ENCODE data around the gene TMEM260.

Gene TMEM260

DNA sequence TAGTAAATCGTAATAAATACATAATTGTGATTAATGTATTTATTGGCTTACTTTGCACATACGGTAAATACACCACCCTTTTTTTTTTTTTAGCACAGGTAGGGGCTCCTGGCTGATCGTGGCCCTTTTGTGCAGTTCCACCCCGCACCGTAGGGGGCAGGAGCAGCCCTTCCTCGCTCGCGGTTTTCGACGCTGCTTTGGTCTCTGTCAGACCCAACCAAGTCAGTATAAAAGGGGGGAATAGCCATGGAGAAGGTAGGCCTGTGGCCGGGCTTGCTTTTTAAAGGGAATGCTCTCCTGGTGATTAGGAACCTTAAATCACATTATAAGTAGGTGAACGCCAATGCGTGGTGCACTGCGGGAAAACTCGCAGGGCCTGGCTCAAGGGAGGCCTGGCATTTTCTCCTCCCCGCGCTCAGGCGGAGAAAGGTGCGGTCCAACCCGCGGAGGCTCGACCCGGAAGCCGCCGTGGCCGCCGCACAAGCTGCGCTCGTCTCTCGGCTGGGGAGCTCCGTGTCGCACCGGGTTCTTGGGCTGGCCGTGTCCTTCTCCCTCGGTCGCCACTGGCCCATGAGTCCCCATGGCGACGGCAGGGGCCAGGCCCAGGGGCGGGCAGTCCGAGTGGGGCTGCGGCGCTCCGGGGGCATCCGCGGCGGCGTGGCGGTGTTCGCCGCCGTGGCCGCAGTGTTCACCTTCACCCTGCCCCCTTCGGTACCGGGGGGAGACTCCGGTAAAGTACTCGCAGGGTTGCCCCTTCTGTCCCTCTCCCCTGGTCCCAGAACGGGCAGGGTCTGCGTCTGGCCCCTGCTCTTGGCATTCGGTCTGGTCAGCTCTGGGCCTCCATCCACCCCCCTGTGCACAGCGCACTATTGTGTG lies at the start of gene TMEM260:
Gene TMEM260 (plus strand): TSS at position 454 of the 876 bp plus-strand sequence. CDS start 117 bp downstream, at position 571.
- H3K27me3 Mint-ChIP-seq = no peaks in the 10 kb centered on the region
- peaks cover 2% of the 10 kb centered on the region for H3K36me3 Mint-ChIP-seq
- peak within 1 kb of the TSS; percentile 97 for H3K27ac Mint-ChIP-seq
- H3K4me1 Mint-ChIP-seq = peaks cover 36% of the 10 kb centered on the region
- peak within 1 kb of the TSS; percentile 95 for H3K4me3 Mint-ChIP-seq
- no peaks in the 10 kb centered on the region for H3K9me3 Mint-ChIP-seq

GRCh38 chr14:56532546-56532945 lies 47.1 kb upstream of the TMEM260 start:
- Mint-ChIP-seq H3K9me3 (no peaks in the 10 kb centered on the region), H3K27ac (no peak overlapping the region), H3K27me3 (peaks cover 9% of the 10 kb centered on the region), H3K4me1 (no peaks in the 10 kb centered on the region), H3K36me3 (no peaks in the 10 kb centered on the region), H3K4me3 (no peak overlapping the region)

DNA sequence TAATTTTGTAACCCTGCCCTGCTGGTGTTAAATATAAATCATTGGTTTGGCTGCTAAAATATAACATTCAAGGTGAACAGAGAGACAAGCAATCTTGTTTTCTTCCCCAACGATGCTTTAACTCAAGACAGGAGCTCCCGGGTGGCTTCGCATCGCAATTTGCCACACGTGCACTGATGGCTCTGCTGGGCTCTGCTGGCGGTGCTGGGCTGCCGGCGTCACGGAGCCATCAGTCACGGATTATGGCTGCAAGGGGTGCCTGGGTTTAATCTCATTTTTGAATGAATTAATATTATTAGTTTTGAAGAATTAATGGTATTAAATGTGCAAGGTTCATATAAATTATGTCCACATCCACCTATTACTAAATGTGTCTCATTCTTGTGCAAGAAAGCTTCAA lies 44.9 kb upstream of the TMEM260 start:
- Mint-ChIP-seq H3K27me3 (peaks cover 10% of the 10 kb centered on the region), H3K36me3 (no peaks in the 10 kb centered on the region), H3K9me3 (no peaks in the 10 kb centered on the region), H3K4me3 (no peak overlapping the region), H3K27ac (no peak overlapping the region), H3K4me1 (no peaks in the 10 kb centered on the region)

DNA sequence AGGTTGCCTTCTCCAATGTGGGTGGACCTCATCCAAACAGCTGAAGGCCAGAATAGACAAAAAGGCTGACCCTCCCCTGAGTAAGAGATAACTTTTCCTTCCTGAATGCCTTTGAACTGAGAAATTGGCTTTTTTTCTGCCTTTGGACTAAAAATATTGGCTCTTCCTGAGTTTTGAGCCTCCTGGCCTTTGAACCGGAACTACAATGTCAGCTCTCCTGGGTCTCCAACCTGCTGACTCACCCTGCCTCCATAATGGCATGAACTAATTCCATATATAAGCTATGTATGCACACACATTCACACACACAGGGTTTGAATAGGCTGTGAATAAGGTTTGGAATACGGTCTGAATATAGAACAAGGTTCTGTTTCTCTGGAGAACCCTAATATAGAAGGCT lies 39.7 kb upstream of the TMEM260 start:
- H3K4me1 Mint-ChIP-seq = no peaks in the 10 kb centered on the region
- no peaks in the 10 kb centered on the region for H3K9me3 Mint-ChIP-seq
- no peaks in the 10 kb centered on the region for H3K36me3 Mint-ChIP-seq
- no peak overlapping the region for H3K27ac Mint-ChIP-seq
- H3K27me3 Mint-ChIP-seq = peaks cover 9% of the 10 kb centered on the region
- no peak overlapping the region for H3K4me3 Mint-ChIP-seq

- Mint-ChIP-seq H3K27ac (no peak overlapping the region), H3K9me3 (no peaks in the 10 kb centered on the region), H3K4me1 (no peaks in the 10 kb centered on the region)
These were observed 36.2 kb upstream of the TMEM260 start for GRCh38 chr14:56543436-56543835.

GRCh38 chr14:56549721-56550120 lies 29.9 kb upstream of the TMEM260 start:
- no peaks in the 10 kb centered on the region for H3K4me1 Mint-ChIP-seq
- H3K27me3 Mint-ChIP-seq = peaks cover 8% of the 10 kb centered on the region
- H3K4me3 Mint-ChIP-seq = no peak overlapping the region
- H3K9me3 Mint-ChIP-seq = no peaks in the 10 kb centered on the region
- H3K36me3 Mint-ChIP-seq = no peaks in the 10 kb centered on the region
- no peak overlapping the region for H3K27ac Mint-ChIP-seq

More at GRCh38 chr14:56543436-56543835, 36.2 kb upstream of the TMEM260 start:
- H3K4me3 Mint-ChIP-seq = no peak overlapping the region
- no peaks in the 10 kb centered on the region for H3K36me3 Mint-ChIP-seq
- peaks cover 4% of the 10 kb centered on the region for H3K27me3 Mint-ChIP-seq

DNA sequence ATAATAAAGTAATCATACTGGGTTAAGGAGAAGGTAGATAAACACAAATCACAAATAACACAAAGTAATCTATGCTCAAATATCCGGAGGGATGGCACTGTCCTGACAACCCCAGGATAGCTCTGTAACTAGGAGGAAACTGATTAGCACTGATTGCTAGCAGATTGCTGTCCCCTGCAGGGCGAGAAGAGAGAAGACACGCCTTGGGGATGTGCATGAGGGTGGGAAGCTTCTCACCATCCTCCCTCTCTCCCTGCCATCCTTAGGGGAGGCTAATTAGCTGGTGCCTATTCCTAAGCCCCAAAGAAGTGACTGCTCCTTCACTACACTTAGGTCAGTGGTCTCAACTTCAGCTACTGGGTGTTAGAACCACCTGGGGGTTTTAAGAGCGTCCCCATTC lies 27.0 kb upstream of the TMEM260 start:
- no peak overlapping the region for H3K4me3 Mint-ChIP-seq
- no peaks in the 10 kb centered on the region for H3K4me1 Mint-ChIP-seq
- H3K9me3 Mint-ChIP-seq = no peaks in the 10 kb centered on the region
- H3K27ac Mint-ChIP-seq = no peak overlapping the region
- no peaks in the 10 kb centered on the region for H3K36me3 Mint-ChIP-seq
- H3K27me3 Mint-ChIP-seq = peaks cover 13% of the 10 kb centered on the region

GRCh38 chr14:56554301-56554700 lies 25.3 kb upstream of the TMEM260 start:
- Mint-ChIP-seq H3K27ac (no peak overlapping the region), H3K36me3 (no peaks in the 10 kb centered on the region), H3K9me3 (no peaks in the 10 kb centered on the region), H3K4me1 (no peaks in the 10 kb centered on the region), H3K4me3 (no peak overlapping the region), H3K27me3 (peaks cover 13% of the 10 kb centered on the region)

- Mint-ChIP-seq H3K36me3 (no peaks in the 10 kb centered on the region), H3K9me3 (no peaks in the 10 kb centered on the region), H3K4me1 (no peaks in the 10 kb centered on the region), H3K27me3 (peaks cover 12% of the 10 kb centered on the region), H3K27ac (no peak overlapping the region), H3K4me3 (no peak overlapping the region)
These were observed 23.6 kb upstream of the TMEM260 start for GRCh38 chr14:56555921-56556570.

DNA sequence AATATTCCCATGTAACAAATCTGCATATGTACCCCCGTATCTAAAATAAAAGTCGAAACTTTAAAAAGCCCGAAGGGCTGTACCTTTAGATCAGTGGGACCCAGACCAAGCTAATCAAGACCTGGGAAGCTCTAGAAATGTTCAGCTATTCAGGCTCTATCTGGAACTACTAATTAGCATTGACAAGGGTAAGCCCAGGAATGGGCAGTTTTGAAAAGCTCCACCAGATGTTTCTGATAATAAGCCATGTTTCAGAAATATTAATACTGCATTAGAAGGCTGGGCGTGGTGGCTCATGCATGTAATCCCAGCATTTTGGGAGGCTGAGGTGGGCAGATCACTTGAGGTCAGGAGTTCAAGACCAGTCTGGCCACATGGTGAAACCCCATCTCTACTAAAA lies 20.4 kb upstream of the TMEM260 start:
- Mint-ChIP-seq H3K4me1 (no peaks in the 10 kb centered on the region), H3K9me3 (peaks cover 6% of the 10 kb centered on the region), H3K27ac (no peak overlapping the region), H3K27me3 (peaks cover 18% of the 10 kb centered on the region), H3K4me3 (no peak overlapping the region), H3K36me3 (peaks cover 4% of the 10 kb centered on the region)

DNA sequence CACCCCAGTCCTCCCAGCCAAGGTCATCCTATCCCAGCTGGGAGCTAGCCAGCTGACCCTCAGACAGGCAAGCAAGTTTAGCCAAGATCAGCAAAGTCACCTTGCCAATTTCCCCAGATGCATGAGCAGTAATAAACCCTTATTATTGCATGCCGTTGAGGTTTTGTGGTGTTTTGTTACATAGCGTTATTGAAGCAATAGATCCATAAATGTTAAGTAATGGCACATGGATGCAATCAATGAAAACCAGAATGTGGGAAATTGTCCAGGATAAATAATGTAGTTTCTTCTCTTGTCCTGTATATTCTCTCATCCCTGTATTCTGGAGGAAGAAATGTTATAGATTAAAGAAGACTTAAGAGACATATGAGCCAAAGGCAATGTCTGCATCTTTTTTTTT lies 18.0 kb upstream of the TMEM260 start:
- no peak overlapping the region for H3K27ac Mint-ChIP-seq
- H3K4me3 Mint-ChIP-seq = no peak overlapping the region
- no peaks in the 10 kb centered on the region for H3K4me1 Mint-ChIP-seq
- peaks cover 19% of the 10 kb centered on the region for H3K27me3 Mint-ChIP-seq
- H3K36me3 Mint-ChIP-seq = peaks cover 4% of the 10 kb centered on the region
- peaks cover 6% of the 10 kb centered on the region for H3K9me3 Mint-ChIP-seq

DNA sequence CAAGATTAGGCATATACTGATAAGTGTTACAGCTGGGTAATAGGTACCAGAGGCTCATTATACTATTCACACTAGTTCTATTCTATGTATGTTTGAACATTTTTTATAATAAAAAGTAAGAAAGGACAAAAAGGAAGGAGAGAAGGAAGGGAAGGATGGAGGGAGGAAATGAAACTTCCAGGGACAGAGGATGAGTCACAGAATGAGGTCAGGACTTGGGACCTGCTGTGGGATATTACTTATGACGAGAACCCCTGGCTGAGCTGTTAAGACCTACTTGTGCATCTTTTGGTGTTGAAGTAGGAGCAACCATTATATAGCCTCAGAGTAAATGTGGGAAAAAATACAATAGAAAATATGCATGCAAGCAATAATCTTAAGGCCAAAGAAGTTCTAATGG lies 16.7 kb upstream of the TMEM260 start:
- peaks cover 19% of the 10 kb centered on the region for H3K27me3 Mint-ChIP-seq
- H3K36me3 Mint-ChIP-seq = peaks cover 4% of the 10 kb centered on the region
- H3K9me3 Mint-ChIP-seq = peaks cover 6% of the 10 kb centered on the region
- no peak overlapping the region for H3K27ac Mint-ChIP-seq
- H3K4me3 Mint-ChIP-seq = no peak overlapping the region
- no peaks in the 10 kb centered on the region for H3K4me1 Mint-ChIP-seq

- Mint-ChIP-seq H3K27me3 (peaks cover 13% of the 10 kb centered on the region), H3K4me3 (no peak overlapping the region), H3K4me1 (no peaks in the 10 kb centered on the region), H3K9me3 (no peaks in the 10 kb centered on the region), H3K27ac (no peak overlapping the region), H3K36me3 (peaks cover 1% of the 10 kb centered on the region)
These were observed 10.4 kb upstream of the TMEM260 start for GRCh38 chr14:56569174-56569573.

DNA sequence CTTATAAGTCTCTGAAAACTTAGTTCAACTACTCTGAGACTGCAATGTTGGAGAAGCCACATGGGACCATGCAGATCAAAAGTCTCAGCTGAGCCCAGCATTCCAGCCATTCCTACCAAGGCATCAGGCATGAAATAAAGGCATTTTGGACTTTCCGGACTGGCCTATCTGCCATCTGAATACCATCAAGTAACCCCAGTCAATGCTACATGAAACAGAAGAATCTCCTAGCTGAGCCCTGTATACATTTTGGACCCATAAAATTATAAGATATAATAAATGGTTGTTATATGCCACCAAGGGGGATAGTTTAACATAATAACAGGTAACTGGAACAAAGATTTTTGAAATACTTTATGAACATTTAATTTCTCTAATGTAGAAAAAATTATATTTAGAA lies 9.3 kb upstream of the TMEM260 start:
- peaks cover 1% of the 10 kb centered on the region for H3K36me3 Mint-ChIP-seq
- H3K4me3 Mint-ChIP-seq = no peak overlapping the region
- H3K27ac Mint-ChIP-seq = no peak overlapping the region
- H3K4me1 Mint-ChIP-seq = no peaks in the 10 kb centered on the region
- no peaks in the 10 kb centered on the region for H3K9me3 Mint-ChIP-seq
- H3K27me3 Mint-ChIP-seq = peaks cover 10% of the 10 kb centered on the region

DNA sequence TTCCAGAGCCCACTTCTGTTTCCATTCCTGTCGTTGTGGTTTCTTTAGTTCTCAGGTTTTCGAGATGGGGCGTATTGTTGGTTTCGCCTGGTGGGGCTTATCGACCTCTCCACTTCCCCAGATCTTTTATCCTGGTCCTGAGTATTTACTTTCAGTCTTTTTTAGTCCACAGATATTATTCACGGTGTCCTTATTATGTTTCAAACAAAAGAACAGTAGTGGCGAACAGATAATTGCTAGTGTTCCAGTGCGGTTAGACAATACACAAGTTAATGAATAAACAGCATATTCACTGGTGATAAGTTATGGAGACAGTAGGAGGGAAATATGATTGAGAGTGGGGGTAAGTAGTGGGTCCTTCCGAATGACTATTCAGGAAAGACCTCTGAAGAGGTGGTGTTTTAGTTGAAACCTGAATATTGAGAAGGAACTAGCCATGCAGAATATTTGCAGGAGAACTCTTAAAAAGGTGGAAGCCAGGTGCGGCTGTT lies 668 bp downstream of the TMEM260 start:
- H3K27me3 Mint-ChIP-seq = no peaks in the 10 kb centered on the region

More for the DNA sequence above, 668 bp downstream of the TMEM260 start:
- H3K4me1 Mint-ChIP-seq = peaks cover 36% of the 10 kb centered on the region
- H3K9me3 Mint-ChIP-seq = no peaks in the 10 kb centered on the region
- H3K4me3 Mint-ChIP-seq = peak overlapping the region; percentile 95
- H3K36me3 Mint-ChIP-seq = peaks cover 2% of the 10 kb centered on the region
- H3K27ac Mint-ChIP-seq = peak overlapping the region; percentile 89
